Lower leg skin (tissue), 4 donors: Measurements from ENCODE around the gene RASGRP2. TPM values are rescaled to one million over a fixed set of nuclear protein-coding genes. Genes with fewer than 3 reads are reported as not detected.

ENCODE experiments used
- DNase-seq, 2 donors: peaks; one replicate each; pipeline ENCODE4 v3.0.0-alpha.2; 2019; ENCODE audit warnings: low spot score in 2 of 2
- H3K4me3 ChIP-seq: fragments of 200-600 bp; sonication (generic); 2 replicates; pipeline ENCODE4 v1.5.1; 2017; ENCODE audit warnings: mild to moderate bottlenecking, low read depth; ENCODE audit not compliant: poor library complexity, severe bottlenecking
- POLR2A ChIP-seq, 2 donors: fragments of 450-650 bp; IDR thresholded peaks; one replicate each; pipeline ENCODE4 v1.6.1; 2016 to 2017; ENCODE audit warnings: antibody characterized with exemption in 2 of 2, mild to moderate bottlenecking in 1 of 2, moderate library complexity in 1 of 2
- WGBS, 2 donors: methylation state at CpG; one replicate each; pipeline ENCODE4 v1.1.5; 2018; 5-methylcytosine and 5-hydroxymethylcytosine counted together
- intact Hi-C: fragments of 100-400 bp; cut with DNase I; formaldehyde crosslinking; loops from one replicate; pipeline ENCODE4 v1.15.0; 2023; ENCODE audit warnings: low total_unique reads
- total RNA-seq, 4 donors: library from RNA; depleted of rRNA; stranded (reverse); fragments of >200 nt; gene quantifications; one replicate each; pipeline ENCODE4 v1.1.0, GENCODE V29; 2016
- TF ChIP-seq, protein P1 (sequence below), 3 donors: fragments of 450-650 bp; IDR thresholded peaks; one replicate each; pipeline ENCODE4 v1.5.1; 2016; ENCODE audit warnings: antibody characterized with exemption in 3 of 3, mild to moderate bottlenecking in 3 of 3, moderate library complexity in 2 of 3

RASGRP2 gene
- total RNA-seq, 4 donors from 2014 or later = 1.1 to 10.0 (median 5.0) TPM

DNA sequence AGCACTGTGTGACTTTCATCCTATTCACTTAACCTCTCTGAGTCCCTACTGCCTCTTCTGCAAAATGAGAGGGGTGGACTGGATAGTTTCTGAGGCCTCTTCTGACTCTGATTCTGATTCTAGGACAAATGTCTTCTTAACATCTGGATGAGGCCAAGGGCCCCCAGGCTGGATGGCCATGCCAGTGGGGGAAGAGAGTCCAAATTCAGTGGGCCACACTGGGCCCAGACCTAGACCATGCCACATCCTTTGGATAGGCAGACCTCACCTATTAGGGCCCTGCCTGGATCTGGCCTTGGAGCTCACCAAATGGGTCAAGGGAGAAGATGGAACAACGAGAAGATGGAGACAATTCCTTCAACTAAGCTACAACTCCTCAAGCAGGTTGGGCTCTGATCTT, 45.5 kb downstream of the RASGRP2 start:
- intact Hi-C loops = no loop called here
- WGBS, 2 donors = 63 to 75% methylated on average over 1 of the region's 1 CpG
- TF ChIP-seq, protein P1, sequence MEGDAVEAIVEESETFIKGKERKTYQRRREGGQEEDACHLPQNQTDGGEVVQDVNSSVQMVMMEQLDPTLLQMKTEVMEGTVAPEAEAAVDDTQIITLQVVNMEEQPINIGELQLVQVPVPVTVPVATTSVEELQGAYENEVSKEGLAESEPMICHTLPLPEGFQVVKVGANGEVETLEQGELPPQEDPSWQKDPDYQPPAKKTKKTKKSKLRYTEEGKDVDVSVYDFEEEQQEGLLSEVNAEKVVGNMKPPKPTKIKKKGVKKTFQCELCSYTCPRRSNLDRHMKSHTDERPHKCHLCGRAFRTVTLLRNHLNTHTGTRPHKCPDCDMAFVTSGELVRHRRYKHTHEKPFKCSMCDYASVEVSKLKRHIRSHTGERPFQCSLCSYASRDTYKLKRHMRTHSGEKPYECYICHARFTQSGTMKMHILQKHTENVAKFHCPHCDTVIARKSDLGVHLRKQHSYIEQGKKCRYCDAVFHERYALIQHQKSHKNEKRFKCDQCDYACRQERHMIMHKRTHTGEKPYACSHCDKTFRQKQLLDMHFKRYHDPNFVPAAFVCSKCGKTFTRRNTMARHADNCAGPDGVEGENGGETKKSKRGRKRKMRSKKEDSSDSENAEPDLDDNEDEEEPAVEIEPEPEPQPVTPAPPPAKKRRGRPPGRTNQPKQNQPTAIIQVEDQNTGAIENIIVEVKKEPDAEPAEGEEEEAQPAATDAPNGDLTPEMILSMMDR (IDR thresholded peaks at IDR 0.05) = no peak
- no peak for TF ChIP-seq POLR2A (IDR thresholded peaks at IDR 0.05)
- no peak for DNase-seq
- H3K4me3 ChIP-seq = no peak overlapping the region

DNA sequence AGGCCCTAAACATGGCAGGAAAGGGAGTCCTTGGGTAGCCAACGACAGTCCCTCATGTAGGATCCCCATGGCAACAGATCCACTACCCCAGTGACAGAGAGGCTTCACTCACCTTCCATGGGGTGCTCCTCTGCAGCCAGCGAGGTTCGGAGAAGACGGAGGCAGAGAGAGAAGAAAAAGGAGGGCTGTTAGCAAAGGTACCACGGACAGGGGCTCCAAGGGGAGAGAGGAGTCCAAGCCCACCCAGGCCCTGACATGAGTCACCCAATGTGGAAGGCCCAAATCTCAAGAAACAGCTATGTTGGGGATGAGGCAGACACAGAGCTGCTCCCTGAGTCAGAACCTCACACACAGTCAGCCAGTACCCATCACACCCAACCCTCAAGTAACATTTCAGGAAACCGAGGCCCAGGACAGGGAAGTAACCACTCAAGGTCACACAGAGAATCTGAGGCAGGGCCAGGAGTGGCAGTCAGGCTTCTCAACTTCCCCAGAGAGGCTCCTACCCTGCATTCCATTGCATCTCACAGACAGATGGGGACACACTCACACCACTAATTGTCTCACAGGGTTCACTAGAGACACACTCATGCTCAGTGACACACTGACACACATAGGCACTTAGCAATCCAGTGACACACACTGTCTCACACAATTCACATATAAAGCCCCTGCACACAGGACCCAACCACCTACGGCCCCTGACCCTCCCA, 46.1 kb downstream of the RASGRP2 start:
- no peak overlapping the region for H3K4me3 ChIP-seq
- DNase-seq = no peak
- TF ChIP-seq POLR2A (IDR thresholded peaks at IDR 0.05) = no peak
- TF ChIP-seq, protein P1 (IDR thresholded peaks at IDR 0.05) = no peak
- intact Hi-C loops = no loop called here
- whole genome bisulfite sequencing, 2 donors = 76 to 80% methylated on average over 7 of the region's 7 CpGs

DNA sequence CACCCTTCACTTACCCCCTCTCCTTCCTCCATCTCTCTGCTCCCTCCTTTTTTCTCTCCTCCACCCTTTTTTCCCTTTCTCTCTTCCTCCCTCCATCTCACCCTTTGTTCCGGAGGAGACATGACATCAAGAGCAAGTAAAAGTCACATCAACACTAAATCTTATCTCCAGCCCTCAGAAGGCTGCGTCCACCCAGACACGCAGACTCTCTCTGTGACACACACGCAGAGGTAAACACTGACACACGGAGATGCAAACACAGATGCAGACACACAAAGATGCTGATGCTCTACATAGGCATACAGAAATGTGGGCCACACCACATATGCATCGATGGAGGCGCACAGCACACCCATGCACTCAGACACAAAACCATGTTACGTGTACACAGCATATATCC, 47.9 kb downstream of the RASGRP2 start:
- no peak overlapping the region for H3K4me3 ChIP-seq
- no peak for DNase-seq
- intact Hi-C loops = no loop called here
- 85 to 86% methylated on average over 8 of the region's 8 CpGs for WGBS, 2 donors
- no peak for TF ChIP-seq POLR2A (IDR thresholded peaks at IDR 0.05)
- TF ChIP-seq, protein P1 (IDR thresholded peaks at IDR 0.05) = no peak

DNA sequence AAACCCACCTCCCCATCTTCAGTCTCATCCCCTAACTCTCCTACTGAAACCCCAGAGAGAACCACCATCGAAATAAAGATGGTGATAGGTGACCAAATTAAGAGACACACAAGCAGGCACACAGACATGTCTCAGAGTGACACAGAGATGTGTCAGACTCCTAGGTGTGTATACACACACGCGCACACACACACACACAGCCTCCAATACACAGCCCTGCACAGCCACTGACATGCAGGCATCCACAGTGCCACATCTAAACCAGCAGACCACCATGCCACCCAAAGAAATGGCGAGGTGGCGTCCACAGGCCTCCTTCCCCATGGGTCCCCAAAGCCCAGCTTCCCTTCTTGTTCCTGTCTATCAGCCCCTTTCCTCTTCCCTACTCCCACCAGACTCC, 48.4 kb downstream of the RASGRP2 start:
- DNase-seq = no peak
- intact Hi-C loops = no loop called here
- H3K4me3 ChIP-seq = no peak overlapping the region
- TF ChIP-seq POLR2A (IDR thresholded peaks at IDR 0.05) = no peak
- TF ChIP-seq, protein P1 (IDR thresholded peaks at IDR 0.05) = no peak
- WGBS, 2 donors = 97 to 98% methylated on average over 5 of the region's 5 CpGs

DNA sequence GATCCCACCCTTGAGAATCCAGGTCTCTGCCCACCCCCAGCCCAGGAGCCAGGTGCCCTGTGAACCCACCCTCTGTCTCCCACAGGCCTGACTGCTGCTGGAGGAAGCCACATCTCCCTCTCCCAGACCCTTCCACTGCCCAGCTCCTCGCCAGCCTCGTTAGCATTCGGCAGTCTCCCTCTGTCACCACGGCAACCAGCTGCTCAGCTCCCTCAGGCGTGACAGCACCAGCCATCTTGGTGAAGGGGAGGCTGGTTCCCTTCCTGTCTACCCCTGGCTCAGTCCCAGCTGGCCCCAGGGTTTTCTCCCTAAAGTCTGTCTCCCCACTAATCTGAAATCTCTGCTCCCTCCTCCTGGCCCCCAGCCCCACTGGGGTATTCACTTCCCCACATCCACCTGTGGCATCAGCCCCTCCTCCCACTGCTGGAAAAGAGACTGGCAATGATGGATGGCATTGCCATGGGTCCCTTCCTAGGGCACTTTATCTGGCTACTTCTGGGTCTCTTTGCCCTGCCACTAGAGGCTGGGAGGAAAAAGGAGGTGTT, 49.0 kb downstream of the RASGRP2 start:
- intact Hi-C loops = no loop called here
- WGBS, 2 donors = 43 to 45% methylated on average over 5 of the region's 5 CpGs
- DNase-seq = no peak
- TF ChIP-seq POLR2A (IDR thresholded peaks at IDR 0.05) = no peak
- TF ChIP-seq, protein P1 (IDR thresholded peaks at IDR 0.05) = no peak
- no peak overlapping the region for H3K4me3 ChIP-seq
